Effector CD4-positive, alpha-beta T cell (primary cell): ENCODE results near the gene SOBP.

Experiments
- DNase-seq: peaks from one replicate; pipeline ENCODE4 v3.0.0-alpha.2; 2020

The SOBP gene

DNA sequence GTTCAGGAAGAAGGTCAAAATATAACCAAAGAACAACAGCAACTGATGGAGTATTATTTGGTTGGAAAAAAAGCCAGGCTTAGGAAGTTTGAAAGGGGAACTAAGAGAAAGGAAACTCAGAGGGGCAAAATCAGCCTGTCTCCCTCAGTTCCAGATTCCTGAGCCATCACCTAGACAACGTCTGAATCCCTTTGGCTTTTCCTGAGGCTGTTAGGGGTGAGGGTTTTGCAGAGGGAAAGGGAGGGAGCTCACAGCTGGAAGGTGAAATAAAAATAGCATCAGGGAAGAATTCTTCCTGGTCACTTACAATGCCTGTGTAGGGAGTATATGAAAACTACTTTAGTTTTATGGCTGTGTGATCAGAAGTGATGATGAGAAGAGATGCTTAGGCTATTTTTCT is 100.5 kb downstream of the SOBP start:
- no peak for DNase-seq

DNA sequence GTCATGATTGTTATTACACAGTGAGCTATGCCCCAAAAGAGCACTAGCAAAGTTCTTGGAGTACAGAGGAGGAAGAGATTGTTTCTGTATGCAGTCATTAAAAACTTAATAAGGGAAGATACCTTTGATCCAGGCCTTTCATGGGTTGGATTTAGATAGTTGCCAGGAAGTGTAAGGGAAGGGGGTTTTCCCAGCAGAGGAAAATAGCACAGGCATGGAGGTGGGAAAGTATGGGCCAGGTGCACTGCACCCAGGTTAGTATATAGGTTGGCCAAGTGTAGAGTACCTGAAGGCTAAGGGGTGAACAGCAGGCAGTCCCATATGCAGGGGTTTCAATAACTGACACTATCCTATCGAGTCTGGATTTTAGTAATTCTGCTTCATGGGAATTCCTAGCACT is 101.4 kb downstream of the SOBP start:
- no peak for DNase-seq

DNA sequence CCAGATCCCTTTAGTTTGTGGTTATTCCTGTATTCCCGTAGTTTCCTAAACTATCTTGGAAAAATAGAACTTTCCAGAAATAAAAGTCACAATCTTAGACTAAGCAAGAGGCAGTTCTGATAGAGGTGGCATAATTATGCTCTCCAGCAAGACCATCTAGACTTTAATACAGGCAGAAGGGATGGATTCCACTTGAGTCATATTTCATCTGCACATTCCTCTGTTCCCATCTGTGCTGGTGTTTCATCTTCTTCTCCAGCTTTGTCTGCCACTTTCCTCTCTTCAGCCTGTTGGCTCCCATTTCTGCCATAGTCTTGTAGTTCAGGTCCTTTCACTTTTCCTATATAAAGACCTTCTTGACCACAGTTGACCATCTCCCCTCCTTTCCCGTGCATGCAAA is 102.9 kb downstream of the SOBP start:
- DNase-seq, result no peak

DNA sequence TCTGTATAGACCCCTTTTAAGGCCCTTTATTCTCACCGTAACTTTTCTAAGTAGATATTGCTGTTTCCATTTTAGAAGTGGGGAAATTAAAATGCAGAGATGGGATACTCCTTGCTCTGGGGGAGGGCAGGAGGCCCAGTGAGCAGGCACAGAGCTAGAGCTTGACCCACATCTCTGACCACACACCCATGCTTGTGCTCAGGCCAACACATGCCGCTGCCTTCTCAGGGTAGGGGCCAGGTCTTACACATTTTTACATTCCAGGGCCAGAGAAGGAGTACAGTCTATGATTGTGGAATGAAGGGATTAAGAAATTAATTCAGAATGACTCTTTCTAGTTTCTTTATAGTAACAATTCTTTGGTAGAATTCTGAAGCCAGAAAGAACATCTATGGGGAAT is 104.8 kb downstream of the SOBP start:
- DNase-seq, result no peak

DNA sequence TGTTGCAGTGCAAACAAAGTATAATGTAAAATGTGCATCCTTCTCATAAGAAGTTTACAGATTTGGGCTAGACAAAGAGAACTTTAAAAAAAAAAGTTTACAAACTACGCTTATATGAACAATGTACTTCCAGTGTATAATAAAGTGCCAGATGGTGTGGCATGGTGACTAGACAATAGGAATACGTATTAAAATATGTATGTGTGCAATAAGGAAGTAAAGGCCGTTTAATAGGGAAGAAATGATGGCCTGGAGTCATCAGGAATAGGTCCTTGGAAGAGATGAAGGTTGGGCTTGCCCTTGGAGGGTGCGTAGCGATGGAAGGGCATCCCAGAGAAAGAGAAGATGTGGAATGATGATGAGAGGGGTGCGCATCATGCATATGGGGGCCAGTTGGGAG is 108.2 kb downstream of the SOBP start:
- no peak for DNase-seq

DNA sequence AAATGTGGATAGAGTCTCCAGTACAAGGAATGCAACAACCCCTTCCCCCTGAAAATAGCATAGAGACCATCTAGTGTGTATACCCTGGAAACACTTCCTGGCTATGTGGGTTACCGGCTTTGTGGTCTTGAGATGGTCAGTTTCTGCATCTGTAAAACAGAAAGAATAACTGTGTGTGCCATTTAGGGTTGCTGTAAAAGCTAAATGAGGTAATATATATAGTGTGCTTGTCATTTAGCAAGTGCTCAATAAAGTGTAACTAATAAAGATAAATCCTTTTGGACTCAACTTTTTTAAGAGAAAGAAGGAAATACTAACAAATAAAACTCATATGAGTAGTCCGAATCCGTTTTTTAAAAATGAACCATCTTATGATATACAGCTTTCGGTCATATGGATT is 109.1 kb downstream of the SOBP start:
- no peak for DNase-seq

DNA sequence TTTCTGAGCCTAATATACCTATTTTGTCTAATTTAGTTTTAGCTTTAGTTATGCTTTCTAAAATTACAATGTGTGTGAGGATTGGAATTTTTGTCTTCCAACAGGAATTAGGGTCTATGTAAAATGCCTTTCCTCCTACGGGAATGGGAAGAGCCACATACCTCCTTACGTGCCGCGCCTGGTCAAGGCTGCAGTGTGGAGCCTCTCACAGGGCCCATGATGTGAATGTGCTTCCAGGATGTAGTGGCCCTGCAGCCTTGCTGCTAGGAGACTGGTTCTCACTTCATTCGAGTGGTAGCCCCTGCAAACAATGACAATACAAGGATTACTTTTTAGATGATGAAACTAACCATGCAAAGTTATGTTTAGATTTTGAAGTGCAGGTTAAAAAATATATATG is 110.2 kb downstream of the SOBP start:
- DNase-seq, result no peak

DNA sequence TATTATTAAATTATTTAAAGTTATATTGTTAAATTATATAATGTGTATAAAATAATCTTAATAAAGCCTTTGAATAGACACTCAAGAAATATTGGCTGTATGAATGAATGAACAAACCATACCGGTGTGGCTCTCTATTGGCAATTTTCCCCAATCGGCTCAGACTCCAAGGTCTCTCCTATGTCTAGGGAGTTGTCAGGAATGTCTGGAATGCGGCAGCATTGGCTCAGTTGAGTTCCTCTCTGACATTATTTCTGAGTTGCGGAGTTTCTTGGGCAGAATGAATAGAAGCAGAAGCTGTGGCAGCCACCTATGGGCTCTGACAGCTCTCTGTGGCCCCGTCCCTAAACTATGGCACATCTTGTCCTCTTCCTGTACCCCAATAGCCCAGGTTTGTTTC is 111.0 kb downstream of the SOBP start:
- DNase-seq, result no peak

DNA sequence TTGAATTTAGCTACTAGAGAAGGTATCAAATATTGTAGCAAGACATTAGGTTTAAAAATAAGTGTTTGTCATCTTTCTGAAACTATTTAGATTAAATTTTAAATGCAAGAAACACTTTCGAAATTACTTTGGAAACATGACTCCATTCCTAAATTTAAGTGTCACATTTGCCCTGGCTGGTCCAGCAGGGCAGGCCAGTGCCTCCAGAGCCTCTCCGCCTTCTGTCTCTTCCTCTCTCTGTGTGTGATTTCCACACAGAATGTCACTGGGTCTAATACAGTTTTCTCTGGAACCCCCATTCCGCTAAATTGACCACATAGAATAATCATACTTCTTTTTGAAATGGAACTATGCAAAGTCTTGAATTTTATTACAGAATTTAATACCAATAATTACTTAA is 111.5 kb downstream of the SOBP start:
- no peak for DNase-seq

DNA sequence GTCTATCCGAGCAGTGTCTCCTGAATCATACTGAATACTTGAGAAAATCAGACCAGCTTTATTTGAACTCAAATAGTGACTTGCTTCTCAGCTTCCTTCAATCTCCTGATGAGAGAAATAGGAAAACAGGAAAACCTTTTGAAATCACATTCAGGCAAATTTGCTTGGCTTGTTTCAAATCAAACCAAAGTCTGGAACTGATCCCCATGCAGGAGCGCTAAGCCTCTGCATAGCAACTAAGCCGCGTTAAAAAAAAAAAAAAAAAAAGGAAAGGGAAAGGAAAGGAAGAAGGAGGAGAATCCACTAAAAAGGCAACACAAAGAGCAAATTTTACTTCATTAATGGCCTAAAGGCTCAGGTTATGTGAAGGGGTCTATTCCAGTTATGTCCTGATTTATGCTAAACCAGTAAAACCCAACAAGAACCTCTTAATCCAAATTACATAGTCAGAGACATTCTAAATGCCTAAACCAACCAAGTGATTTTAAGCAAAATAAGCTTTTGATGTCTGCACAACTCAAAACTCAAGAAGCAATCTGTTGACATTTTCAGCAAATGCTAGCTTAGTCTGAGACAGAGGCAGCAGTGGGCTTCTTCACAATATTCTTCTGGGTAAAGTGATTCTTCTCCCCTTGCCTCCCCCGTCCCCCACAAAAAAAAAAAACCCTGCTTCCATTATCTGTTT is 112.5 kb downstream of the SOBP start:
- DNase-seq, result no peak

DNA sequence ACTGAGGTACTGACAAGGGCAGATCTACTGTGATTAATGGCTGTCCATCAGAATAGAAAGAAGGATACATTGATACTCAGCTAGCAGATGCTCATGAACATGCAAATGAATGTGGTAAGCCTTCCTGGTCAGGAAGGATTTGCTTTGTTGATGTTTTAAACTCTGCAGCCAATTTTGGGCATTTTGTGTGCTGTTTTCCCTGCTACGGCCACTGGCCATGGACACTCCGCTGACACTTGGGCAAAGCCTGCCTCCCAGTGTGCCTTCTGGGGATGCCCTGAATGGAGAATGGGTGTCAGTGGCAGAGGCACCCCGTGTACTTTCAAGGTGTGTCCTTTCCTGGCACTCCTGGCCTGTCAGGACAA is 113.1 kb downstream of the SOBP start:
- no peak for DNase-seq

DNA sequence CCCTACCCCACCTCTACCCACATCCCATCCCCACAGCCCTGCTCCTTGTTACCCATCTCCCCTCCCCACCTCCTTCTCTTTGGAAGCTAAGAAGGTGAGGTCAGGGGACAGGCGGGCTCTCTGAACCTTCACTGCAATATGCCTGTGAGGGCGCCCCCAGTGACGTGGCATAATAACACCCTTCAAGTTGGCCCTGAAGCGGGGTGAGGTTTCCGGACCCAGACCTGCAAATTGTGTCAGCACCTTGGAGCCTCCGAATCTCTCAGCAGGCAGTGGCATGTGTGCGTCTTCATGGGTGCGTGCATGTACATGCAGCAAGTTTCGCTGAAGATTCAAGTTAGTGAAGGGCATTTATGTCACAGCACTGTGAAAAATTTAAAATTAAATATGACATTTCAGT is 114.6 kb downstream of the SOBP start:
- DNase-seq, result no peak

DNA sequence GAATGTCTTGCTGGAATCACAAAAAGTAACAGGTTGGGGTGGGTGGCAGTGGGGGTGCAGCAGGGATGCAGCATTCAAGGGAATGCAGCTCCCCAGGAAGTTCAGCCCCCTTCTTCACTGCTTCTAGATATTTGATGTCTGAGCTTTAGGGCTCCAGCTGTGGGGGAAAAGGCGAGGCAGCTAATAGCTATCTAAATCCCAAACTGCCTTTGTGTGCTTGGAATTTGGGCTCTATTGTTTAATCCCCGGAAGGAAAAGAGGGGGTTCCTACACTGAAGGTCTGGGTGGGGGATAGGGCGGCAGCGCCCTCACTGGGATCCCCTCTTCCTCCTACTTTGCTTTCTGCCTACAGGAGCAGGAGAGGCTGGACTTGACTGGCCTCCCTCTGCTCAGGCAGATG is 116.5 kb downstream of the SOBP start:
- DNase-seq, result no peak

DNA sequence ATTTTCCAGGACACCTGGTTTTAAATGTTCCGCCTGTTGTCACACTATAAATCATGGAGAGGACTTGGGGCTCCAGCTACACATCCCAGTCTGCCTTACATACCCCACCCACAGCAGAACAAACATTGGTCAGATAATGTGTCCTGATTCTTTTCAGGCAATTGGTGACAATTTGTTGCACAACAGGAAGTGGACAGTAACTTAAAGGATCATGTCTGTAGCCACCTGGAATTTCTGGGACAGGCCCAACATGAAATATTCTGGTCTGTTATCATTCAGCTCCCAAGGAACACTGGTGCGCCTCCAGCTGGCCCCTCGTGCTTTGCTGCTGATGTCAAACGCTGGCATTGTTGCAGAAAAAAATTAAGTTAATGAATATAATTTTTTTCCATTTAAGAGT is 117.2 kb downstream of the SOBP start:
- DNase-seq, result no peak

DNA sequence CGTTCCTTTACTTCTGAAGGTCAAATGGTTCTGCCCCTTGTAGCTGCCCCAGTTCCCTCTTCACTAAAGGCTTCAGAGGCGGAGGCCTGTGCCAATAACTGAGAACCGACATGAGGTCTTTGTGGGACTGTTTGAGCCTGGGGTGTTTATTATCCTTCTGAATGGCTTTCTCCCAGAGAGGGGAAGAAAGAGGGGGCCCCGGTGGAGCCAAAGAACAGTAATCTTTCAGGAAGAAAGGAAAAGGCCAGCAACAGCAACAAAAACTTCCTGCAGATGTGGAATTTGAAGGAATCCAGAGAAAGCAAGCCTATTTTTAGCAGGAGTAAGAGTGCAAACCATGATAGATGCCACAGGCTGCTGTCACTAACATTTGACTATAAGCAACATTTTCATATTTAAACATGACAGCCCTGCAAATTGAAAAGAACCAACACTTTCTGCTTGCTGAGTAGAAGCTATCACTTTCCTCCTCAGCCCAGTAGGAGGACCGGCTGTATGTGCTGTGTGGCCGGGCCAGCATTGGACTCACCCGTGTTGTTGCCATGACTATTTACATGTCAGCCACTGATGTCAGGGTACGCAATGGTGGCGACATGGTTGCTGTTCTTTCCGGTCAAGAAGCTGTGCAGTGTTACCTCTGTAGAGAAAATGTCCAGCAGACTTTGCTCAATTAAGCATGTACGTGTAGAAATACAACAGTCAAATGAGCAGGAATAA is 121.3 kb downstream of the SOBP start:
- DNase-seq, result no peak

DNA sequence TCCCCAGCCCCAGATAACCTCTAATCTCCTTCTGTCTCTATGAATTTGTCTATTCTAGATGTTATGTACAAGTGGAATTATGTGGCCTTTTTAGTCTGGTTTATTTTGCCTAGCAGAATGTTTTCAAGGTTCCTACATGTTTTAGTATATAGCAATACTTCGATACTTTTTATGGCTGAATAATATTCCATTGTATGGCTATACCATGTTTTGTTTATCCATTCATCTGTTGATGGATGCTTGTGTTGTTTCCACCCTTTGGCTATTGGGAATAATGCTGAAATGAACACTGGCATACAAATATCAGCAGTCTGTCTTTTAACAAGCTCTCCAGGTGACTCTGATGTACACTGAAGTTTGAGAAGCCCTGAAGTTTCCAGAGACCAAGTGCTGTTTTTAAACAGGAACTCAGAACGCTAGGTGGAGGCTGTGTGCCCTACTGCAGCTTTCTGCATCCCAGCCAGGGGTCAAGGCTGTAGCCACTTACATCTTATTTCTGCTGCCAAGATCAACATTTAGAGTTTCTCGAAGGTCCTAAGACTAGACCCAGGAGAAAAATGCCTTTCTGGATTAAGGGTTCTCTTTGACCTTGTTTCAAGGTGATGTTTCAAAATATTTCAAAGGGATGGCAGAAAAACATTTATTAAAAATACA is 123.0 kb downstream of the SOBP start:
- DNase-seq, result no peak

DNA sequence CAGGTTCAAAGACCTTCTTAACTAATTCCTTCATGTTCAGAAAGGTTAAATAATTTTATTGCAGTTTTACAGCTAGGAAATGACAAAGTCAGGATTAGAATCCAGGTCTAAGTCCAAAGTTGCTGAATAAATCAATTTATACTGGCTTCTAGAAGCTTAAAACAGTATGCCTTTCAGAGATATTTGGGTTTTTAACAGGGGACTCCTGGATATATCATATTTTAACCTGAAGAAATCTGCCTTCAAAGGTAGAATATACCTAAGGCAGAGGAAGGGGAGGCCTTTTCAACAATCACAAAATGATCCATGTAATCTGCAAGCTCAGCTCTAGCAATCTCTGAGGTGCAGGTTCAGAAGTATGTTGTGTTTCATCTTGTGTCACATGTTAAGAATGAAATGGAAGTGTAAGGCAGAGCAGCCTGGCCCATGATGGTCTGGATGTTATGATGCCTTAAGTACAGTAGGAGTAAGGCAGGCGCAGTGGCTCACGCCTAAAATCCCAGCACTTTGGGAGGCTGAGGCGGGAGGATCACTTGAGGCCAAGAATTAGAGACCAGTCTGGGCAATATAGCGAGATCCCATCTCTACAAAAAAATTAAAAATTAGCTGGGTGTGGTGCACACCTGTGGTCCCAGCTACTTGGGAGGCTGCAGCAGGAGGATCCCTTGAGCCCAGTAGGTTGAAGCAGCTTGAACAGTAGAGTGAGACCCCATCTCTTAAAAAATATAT is 123.9 kb downstream of the SOBP start:
- DNase-seq, result no peak

DNA sequence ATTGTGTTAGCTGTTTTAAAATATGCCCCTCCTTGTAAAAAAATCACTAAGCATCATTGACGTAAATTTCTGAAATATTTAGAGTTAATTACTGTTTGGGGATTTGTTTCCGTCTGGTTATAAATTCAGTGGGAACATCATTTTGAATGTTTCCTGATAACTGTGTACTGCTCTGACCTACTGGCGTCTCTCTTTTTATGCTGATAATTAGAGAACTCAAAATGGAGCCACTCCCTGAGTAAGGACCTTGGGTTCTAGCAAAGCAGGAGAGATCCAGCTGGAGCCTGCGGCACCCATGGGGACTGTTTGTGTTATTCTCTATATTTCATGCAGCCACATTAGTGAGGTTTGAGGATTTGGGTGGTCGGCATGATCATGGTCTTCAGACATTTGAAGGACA is 124.9 kb downstream of the SOBP start:
- DNase-seq, result no peak

DNA sequence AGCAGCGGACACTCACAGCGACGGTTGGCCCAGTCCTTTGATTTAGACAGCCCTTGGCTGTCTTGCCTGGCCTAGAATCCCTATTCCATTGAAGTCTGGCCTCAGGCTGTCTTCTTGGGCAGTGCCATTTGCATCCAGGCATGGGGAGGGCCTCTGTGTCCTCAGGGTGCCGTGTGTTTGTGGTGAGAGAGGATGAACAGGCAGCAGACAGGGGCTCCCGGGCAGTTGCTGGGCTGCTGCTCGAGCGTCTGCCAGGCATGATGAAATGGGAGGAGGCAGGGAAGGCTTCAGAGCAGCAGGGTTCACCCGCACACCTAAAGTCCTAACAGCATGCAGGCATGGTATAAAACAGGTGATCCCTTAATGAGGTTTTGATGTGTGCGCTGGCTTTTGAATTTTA is 126.9 kb downstream of the SOBP start:
- no peak for DNase-seq

DNA sequence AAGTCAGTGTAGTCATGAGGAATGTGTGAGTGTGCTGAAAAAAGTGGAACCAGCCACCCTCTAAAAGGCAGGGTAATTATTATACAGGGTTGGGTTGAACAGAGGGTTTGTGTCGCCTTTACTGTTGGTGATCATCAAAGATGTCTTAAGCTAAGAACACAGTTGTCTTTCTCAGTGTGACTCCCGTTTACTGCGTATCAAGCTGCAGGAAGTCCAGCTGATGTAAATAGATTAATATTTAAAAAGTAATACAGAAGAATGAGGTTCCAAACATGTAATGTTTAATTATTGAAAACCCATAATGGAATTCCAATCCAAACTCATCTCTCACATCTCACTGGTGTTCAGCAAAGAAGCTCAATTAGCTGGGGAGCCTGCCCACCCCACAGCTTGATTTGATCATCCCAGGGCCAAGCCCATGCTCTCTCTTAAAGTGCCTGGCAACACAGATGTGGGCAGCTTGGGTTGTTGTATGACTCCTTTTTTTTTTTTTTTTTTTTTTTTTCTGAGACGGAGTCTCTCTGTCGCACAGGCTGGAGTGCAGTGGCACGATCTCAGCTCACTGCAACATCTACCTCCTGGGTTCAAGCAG is 127.5 kb downstream of the SOBP start:
- no peak for DNase-seq

DNA sequence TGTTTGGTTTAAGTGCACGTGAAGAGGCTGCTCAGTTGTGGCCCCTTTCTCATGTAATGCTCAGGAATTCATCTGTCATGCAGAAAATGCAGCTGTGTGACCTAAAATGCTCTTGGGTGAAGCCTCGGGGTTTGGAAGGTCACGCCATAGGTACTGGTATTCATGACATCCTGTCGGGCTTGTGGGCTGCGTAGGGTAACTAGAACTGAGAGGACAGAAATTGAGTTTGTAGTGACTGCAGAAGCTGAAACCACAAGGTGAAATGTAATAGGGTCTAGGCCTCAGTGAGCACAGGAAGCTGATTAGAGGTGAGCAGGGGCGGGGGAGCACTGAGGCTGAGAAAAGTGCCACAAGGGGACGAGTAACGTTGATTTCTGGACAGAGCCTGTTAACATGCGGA is 128.8 kb downstream of the SOBP start:
- peak; percentile 13 for DNase-seq

DNA sequence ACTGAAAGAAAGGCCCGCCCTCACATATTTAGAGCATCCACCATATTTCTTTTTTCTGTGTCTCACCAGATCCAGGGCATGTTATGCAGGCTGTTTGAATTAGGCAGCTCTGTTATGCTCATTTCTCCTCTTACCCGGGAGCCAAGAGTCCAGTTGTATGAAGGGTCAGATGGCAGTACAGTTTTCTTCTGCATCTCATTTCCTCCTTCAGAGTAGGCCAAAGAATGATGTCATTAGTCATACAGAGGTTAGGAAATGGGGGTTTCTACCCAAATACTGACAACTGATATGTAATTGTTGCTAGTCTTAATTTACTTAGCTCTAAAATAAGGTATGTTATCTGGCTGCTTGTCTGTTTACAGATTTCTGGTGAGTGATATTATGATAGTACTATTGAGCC is 130.8 kb downstream of the SOBP start:
- no peak for DNase-seq

DNA sequence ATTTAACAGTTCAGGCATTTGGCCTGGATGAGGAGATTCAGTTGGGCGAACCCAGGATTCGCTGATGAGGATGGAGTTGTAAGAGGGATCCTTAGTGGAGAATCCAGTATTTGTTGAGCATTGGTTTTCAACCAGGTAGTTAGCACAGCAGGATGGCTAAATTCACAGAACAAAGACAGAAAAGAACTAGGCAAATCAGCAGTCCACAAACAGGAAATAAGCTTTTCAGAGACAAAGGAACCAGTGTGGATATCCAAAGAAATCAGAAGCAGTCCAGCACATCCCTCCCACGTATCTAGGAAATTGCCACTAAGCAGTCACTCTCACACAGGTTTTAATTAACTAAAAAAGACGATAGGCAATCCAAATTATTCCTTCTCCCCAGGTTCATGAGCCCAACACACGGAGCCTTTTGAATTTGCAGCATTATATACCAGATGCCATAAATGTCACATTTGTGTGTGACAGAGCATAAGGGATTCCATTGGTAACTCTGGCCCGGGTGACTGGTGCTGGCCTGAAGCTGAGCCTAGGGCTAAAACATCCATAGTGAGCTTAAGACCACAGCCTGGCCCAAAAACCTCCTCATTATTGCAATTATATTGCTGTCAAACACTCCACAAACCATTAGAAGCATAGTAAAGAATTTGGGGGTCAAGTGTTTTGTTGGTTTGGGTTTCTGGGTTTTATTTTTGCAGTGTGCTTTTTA is 131.5 kb downstream of the SOBP start:
- no peak for DNase-seq
